ENCODE data around the gene ABLIM2. TPM values are rescaled to one million over a fixed set of nuclear protein-coding genes. Genes with fewer than 3 reads are reported as not detected.

The ABLIM2 gene
- total RNA-seq, 2 donors from 2014 or later: 5.7 to 11.2 TPM

DNA sequence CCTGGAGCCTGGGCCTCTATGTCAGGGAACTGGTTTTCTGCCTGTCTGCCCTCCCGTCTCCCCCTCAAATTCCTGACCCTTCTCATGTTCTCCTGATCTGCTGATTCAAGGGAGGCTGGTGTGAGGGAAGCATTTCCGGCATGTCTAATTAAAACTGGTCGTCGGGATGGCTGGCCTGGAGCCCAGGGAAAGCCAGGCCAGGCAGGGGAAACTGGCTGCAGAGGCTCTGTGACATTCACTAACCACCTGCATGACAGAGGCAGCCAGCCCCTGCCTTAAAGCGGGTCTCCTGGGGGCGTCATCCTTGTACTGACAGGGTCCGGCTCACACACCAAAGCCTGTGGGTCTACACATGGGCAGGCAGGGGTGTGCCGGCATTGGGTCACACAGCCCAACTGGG lies 35.2 kb downstream of the ABLIM2 start:
- peak overlapping the region; percentile 40 to 57 for H3K27ac ChIP-seq
- no peak overlapping the region for H3K4me3 ChIP-seq

DNA sequence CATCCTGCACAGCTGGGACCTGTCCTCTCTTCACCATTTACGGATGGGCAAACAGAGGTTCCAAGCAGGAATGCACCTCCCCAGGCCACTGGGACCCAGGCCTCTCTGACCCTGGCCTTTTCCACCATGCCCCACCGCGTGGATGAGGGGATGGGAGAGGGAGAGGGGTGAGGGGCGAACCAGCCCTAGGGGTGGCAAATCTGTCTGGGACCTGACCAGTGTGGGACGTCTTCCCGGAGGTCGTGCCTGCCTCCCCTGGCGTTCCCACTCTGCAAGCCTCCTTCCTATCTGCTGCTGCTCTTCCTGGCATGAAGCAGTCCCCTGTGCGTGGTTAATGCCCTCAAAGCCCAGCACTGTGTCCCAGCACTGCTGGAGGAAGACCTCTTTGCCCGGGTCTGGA lies 35.9 kb downstream of the ABLIM2 start:
- Histone ChIP-seq H3K27ac (peak overlapping the region in 1 of 2 donors; percentile 40), H3K36me3 (no peaks in the 10 kb centered on the region), H3K27me3 (no peaks in the 10 kb centered on the region), H3K4me3 (no peak overlapping the region), H3K4me1 (peaks cover 0 to 22% of the 10 kb centered on the region in 2 donors), H3K9me3 (no peaks in the 10 kb centered on the region)
- TF ChIP-seq, protein P1, sequence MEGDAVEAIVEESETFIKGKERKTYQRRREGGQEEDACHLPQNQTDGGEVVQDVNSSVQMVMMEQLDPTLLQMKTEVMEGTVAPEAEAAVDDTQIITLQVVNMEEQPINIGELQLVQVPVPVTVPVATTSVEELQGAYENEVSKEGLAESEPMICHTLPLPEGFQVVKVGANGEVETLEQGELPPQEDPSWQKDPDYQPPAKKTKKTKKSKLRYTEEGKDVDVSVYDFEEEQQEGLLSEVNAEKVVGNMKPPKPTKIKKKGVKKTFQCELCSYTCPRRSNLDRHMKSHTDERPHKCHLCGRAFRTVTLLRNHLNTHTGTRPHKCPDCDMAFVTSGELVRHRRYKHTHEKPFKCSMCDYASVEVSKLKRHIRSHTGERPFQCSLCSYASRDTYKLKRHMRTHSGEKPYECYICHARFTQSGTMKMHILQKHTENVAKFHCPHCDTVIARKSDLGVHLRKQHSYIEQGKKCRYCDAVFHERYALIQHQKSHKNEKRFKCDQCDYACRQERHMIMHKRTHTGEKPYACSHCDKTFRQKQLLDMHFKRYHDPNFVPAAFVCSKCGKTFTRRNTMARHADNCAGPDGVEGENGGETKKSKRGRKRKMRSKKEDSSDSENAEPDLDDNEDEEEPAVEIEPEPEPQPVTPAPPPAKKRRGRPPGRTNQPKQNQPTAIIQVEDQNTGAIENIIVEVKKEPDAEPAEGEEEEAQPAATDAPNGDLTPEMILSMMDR (IDR thresholded peaks at IDR 0.05): no peak
- DNase-seq (ENCODE audit: low spot score): no peak

More for the DNA sequence above, 35.2 kb downstream of the ABLIM2 start:
- Histone ChIP-seq H3K36me3 (no peaks in the 10 kb centered on the region), H3K27me3 (no peaks in the 10 kb centered on the region), H3K4me1 (peaks cover 0 to 16% of the 10 kb centered on the region in 2 donors), H3K9me3 (no peaks in the 10 kb centered on the region)
- no peak for DNase-seq (ENCODE audit: low spot score)
- TF ChIP-seq, protein P1 (IDR thresholded peaks at IDR 0.05): no peak

DNA sequence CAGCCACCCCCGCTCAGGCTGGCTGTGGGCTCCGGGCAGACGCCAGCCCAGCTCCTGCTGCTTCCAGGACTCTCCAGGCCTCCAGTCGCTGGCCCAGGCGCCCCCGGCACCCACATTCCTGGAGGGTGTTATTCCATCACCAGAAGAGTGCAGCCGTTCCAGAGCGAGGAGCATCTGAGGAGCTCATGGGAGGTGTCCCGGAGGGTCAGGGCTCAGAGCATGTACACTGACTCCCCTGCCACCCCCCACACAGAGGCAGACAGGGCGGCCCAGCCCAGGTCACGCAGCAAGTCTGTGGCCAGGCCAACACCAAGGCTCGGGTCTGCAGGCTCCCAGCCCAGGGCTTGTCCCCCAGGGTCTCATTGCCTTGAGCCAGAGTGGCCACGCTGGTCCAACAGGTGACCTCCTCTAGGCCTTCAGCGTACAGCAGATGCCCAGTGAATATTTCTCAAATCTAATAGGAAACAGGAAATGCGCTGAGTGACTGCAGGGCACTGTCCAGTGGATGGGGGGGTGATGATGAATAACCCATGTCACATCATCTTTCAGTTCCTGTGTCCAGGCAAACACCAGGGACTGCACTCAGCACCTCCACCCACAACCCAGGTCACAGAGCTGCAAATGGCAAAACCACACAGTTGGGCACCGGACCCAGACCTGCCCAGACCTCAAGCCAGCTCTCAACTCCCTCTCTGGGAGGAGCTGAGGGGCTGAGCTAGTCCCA lies 37.2 kb downstream of the ABLIM2 start:
- no peak overlapping the region for H3K4me3 ChIP-seq
- no peaks in the 10 kb centered on the region for H3K9me3 ChIP-seq
- H3K27ac ChIP-seq: no peak overlapping the region
- H3K4me1 ChIP-seq: peaks cover 0 to 28% of the 10 kb centered on the region in 2 donors
- no peak for DNase-seq (ENCODE audit: low spot score)
- no peaks in the 10 kb centered on the region for H3K36me3 ChIP-seq
- TF ChIP-seq, protein P1 (IDR thresholded peaks at IDR 0.05): no peak
- no peaks in the 10 kb centered on the region for H3K27me3 ChIP-seq

DNA sequence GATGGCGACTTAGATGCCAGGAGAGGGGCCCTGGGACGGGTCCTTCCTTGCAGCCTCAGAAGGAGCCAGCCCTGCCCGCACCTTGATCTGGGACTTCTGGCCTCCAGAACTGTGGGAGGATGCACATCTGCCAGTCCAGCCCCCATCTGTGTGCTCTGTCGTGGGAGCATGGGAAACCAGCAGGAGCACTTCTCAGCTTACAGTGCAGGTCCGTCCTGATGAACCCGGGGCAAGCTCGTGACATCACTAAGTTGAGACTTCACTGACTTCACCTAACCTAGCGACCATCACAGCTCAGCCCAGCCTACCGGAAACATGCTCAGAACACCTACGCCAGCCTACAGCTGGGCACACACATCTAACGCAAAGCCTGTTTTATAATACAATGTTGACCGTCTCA lies 38.1 kb downstream of the ABLIM2 start:
- Histone ChIP-seq H3K36me3 (no peaks in the 10 kb centered on the region), H3K4me3 (no peak overlapping the region), H3K27me3 (no peaks in the 10 kb centered on the region), H3K9me3 (no peaks in the 10 kb centered on the region), H3K4me1 (peaks cover 0 to 28% of the 10 kb centered on the region in 2 donors), H3K27ac (no peak overlapping the region)
- no peak for DNase-seq (ENCODE audit: low spot score)
- TF ChIP-seq, protein P1 (IDR thresholded peaks at IDR 0.05): no peak

DNA sequence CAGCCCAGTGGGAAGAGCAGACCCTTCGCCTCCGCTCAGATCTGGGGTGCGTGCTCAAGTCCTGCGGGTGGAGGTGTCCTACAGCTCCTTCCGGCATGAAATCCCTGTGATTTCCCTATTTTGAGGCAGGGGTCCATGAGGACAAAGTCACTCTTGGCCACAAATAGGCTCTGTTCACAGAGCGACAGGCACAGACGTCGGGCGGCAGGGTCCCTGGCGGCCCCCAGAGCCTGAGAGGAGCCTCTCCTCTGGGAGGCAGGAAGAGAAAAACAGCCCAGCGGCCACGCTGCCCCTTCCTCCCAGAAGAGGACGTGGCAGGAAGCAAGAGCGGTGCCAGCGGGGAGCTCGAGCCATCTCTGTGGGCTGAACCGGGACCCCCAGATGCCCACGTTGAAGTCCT lies 38.7 kb downstream of the ABLIM2 start:
- TF ChIP-seq, protein P1 (IDR thresholded peaks at IDR 0.05): no peak
- H3K27me3 ChIP-seq: no peaks in the 10 kb centered on the region
- DNase-seq (ENCODE audit: low spot score): no peak
- peaks cover 0 to 29% of the 10 kb centered on the region in 2 donors for H3K4me1 ChIP-seq
- H3K36me3 ChIP-seq: no peaks in the 10 kb centered on the region
- H3K9me3 ChIP-seq: no peaks in the 10 kb centered on the region
- H3K27ac ChIP-seq: no peak overlapping the region
- H3K4me3 ChIP-seq: no peak overlapping the region

DNA sequence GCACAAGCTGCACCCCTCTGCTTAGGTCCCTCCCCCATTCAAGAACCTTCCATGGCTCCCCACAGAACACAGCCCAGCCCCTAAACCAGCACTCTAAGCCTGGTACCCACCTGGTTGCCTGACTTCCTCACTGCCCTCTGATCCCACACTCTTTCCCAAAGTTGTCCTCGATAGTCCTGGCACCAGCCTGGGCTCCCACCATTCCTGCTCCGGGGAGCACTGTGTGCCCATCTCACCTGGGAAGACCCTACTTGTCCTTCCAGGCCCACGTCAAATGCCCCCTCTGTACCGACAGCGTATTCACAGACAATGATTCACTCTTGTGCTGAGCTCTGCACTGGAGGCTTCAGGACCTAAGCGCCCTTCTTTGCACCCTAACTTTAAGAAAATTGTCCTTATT lies 40.1 kb downstream of the ABLIM2 start:
- no peaks in the 10 kb centered on the region for H3K9me3 ChIP-seq
- peak overlapping the region in 1 of 2 donors; percentile 59 for H3K27ac ChIP-seq
- no peak for DNase-seq (ENCODE audit: low spot score)
- no peaks in the 10 kb centered on the region for H3K36me3 ChIP-seq
- H3K4me1 ChIP-seq: peaks cover 0 to 39% of the 10 kb centered on the region in 2 donors
- no peaks in the 10 kb centered on the region for H3K27me3 ChIP-seq
- no peak overlapping the region for H3K4me3 ChIP-seq
- TF ChIP-seq, protein P1 (IDR thresholded peaks at IDR 0.05): no peak
